H9 (cell line): Measurements from ENCODE around the gene GNA12. TPM values are rescaled to one million over a fixed set of nuclear protein-coding genes. Genes with fewer than 3 reads are reported as not detected.

Experiments used
- DNase-seq: peaks from one replicate; pipeline ENCODE4 v3.0.0-alpha.2; 2017
- H2AFZ ChIP-seq: one replicate; pipeline ENCODE4 v1.6.1; 2013; ENCODE audit warnings: mild to moderate bottlenecking, low read length, control low read depth, moderate library complexity
- H2AK5ac ChIP-seq: 2 replicates; pipeline ENCODE4 v1.6.1; 2013; ENCODE audit warnings: low read length, control low read depth, mixed read lengths; ENCODE audit not compliant: insufficient read length
- H2BK120ac ChIP-seq: one replicate; pipeline ENCODE4 v1.6.1; 2013; ENCODE audit warnings: low read depth, mild to moderate bottlenecking, low read length, control low read depth, inconsistent platforms; ENCODE audit not compliant: poor library complexity, severe bottlenecking
- H2BK12ac ChIP-seq: 2 replicates; pipeline ENCODE4 v1.6.1; 2013; ENCODE audit warnings: low read length, control low read depth, mixed read lengths, low read depth; ENCODE audit not compliant: insufficient read length
- H2BK15ac ChIP-seq: 2 replicates; pipeline ENCODE4 v1.6.1; 2013; ENCODE audit warnings: low read depth, low read length, control low read depth
- H2BK20ac ChIP-seq: one replicate; pipeline ENCODE4 v1.6.1; 2013; ENCODE audit warnings: low read depth, mild to moderate bottlenecking, low read length, control low read depth, inconsistent platforms; ENCODE audit not compliant: poor library complexity, severe bottlenecking
- H2BK5ac ChIP-seq: 2 replicates; pipeline ENCODE4 v1.6.1; 2013; ENCODE audit warnings: low read length, control low read depth, mixed read lengths; ENCODE audit not compliant: insufficient read length
- H3K14ac ChIP-seq: 2 replicates; pipeline ENCODE4 v1.6.1; 2013; ENCODE audit warnings: low read length, control low read depth; ENCODE audit not compliant: insufficient read depth
- H3K18ac ChIP-seq: 2 replicates; pipeline ENCODE4 v1.6.1; 2013; ENCODE audit warnings: low read depth, mild to moderate bottlenecking, mixed read lengths, low read length, control low read depth; ENCODE audit not compliant: insufficient read length
- H3K23ac ChIP-seq: 2 replicates; pipeline ENCODE4 v1.6.1; 2013; ENCODE audit warnings: low read length, control low read depth, mixed read lengths, low read depth; ENCODE audit not compliant: insufficient read length
- H3K23me2 ChIP-seq: 2 replicates; pipeline ENCODE4 v1.6.1; 2013; ENCODE audit warnings: low read depth, mild to moderate bottlenecking, mixed read lengths, low read length, control low read depth; ENCODE audit not compliant: insufficient read length, poor library complexity, severe bottlenecking
- H3K27ac ChIP-seq: 2 replicates; pipeline ENCODE4 v1.5.1; 2013; ENCODE audit warnings: low read length, control low read depth, mixed read lengths, low read depth; ENCODE audit not compliant: insufficient read length
- H3K27me3 ChIP-seq: 2 replicates; pipeline ENCODE4 v1.6.1; 2013; ENCODE audit warnings: low read length, control low read depth, inconsistent platforms; ENCODE audit not compliant: insufficient read depth
- H3K4ac ChIP-seq: 2 replicates; pipeline ENCODE4 v1.6.1; 2013; ENCODE audit warnings: low read depth, mild to moderate bottlenecking, control low read depth, inconsistent platforms, low read length, moderate library complexity
- H3K4me1 ChIP-seq: 2 replicates; pipeline ENCODE4 v1.6.1; 2013; ENCODE audit warnings: low read length, control low read depth, inconsistent platforms; ENCODE audit not compliant: insufficient read depth
- H3K4me2 ChIP-seq: 2 replicates; pipeline ENCODE4 v1.6.1; 2013; ENCODE audit warnings: low read length, control low read depth, mixed read lengths; ENCODE audit not compliant: insufficient read length, insufficient read depth
- H3K56ac ChIP-seq: 2 replicates; pipeline ENCODE4 v1.6.1; 2013; ENCODE audit warnings: low read depth, mild to moderate bottlenecking, mixed read lengths, low read length, control low read depth; ENCODE audit not compliant: insufficient read length
- H3K79me1 ChIP-seq: 2 replicates; pipeline ENCODE4 v1.6.1; 2013; ENCODE audit warnings: low read depth, mild to moderate bottlenecking, moderate library complexity, low read length, control low read depth, inconsistent platforms; ENCODE audit not compliant: insufficient read depth, poor library complexity, severe bottlenecking
- H3K79me2 ChIP-seq: 2 replicates; pipeline ENCODE4 v1.6.1; 2013; ENCODE audit warnings: low read length, control low read depth, inconsistent platforms; ENCODE audit not compliant: insufficient read depth
- H3K9ac ChIP-seq: 2 replicates; pipeline ENCODE4 v1.6.1; 2013; ENCODE audit warnings: low read length, control low read depth, mixed read lengths; ENCODE audit not compliant: insufficient read length; ENCODE audit errors: extremely low read depth
- H3K9me3 ChIP-seq: one replicate; pipeline ENCODE4 v1.6.1; 2013; ENCODE audit warnings: low read depth, low read length, inconsistent platforms; ENCODE audit not compliant: control insufficient read depth
- H3T11ph ChIP-seq: one replicate; pipeline ENCODE4 v1.6.1; 2013; ENCODE audit warnings: mild to moderate bottlenecking, low read length, control low read depth, inconsistent platforms
- H4K20me1 ChIP-seq: one replicate; pipeline ENCODE4 v1.6.1; 2013; ENCODE audit not compliant: control insufficient read depth, insufficient read length, insufficient read depth
- H4K5ac ChIP-seq: 2 replicates; pipeline ENCODE4 v1.6.1; 2013; ENCODE audit warnings: low read depth, mild to moderate bottlenecking, mixed read lengths, low read length, control low read depth; ENCODE audit not compliant: insufficient read length
- H4K8ac ChIP-seq: replicated peaks from 2 replicates; pipeline ENCODE4 v1.6.1; 2013; ENCODE audit warnings: low read length, control low read depth, mixed read lengths, low read depth; ENCODE audit not compliant: insufficient read length
- H4K91ac ChIP-seq: 2 replicates; pipeline ENCODE4 v1.6.1; 2013; ENCODE audit warnings: low read depth, mild to moderate bottlenecking, moderate library complexity, mixed read lengths, low read length, control low read depth; ENCODE audit not compliant: insufficient read length
- H3K27ac Mint-ChIP-seq, 3 experiments: 2 replicates in 2 of 3; 3 replicates in 1 of 3; pipeline ENCODE4 v1.8.0; 2020 to 2021; ENCODE audit warnings: mixed read lengths in 3 of 3, mild to moderate bottlenecking in 1 of 3, moderate library complexity in 1 of 3
- H3K27me3 Mint-ChIP-seq: 2 replicates; pipeline ENCODE4 v1.8.0; 2021; ENCODE audit warnings: low read depth, mild to moderate bottlenecking, moderate library complexity, mixed read lengths
- H3K36me3 Mint-ChIP-seq, 3 experiments: 2 replicates in 2 of 3; 3 replicates in 1 of 3; pipeline ENCODE4 v1.8.0; 2020 to 2021; ENCODE audit warnings: low read depth in 3 of 3, mixed read lengths in 3 of 3; ENCODE audit not compliant: insufficient read depth in 1 of 3
- H3K4me1 Mint-ChIP-seq, 2 experiments: 2 replicates each; pipeline ENCODE4 v1.8.0; 2020; ENCODE audit warnings: mixed read lengths in 2 of 2
- H3K4me3 Mint-ChIP-seq, 2 experiments: 2 replicates in 1 of 2; 3 replicates in 1 of 2; pipeline ENCODE4 v1.8.0; 2020 to 2021; ENCODE audit warnings: mild to moderate bottlenecking in 2 of 2, mixed read lengths in 2 of 2, moderate library complexity in 1 of 2
- H3K9me3 Mint-ChIP-seq, 2 experiments: 2 replicates in 1 of 2; 3 replicates in 1 of 2; pipeline ENCODE4 v1.8.0; 2020; ENCODE audit warnings: mild to moderate bottlenecking in 2 of 2, mixed read lengths in 2 of 2, moderate library complexity in 1 of 2
- CTCF ChIP-seq: fragments of 200-600 bp; sonication (generic); conservative IDR thresholded peaks from 3 replicates; pipeline ENCODE4 v1.8.0; 2021; ENCODE audit warnings: antibody characterized with exemption, mild to moderate bottlenecking
- WGBS: extraction: QIAGEN DNeasy Blood & Tissue Kit; methylation state at CpG from one replicate; pipeline ENCODE4 v1.1.7; 2013; ENCODE audit warnings: missing lambda C conversion rate, low lambda C conversion rate, mixed read lengths; ENCODE audit not compliant: insufficient read length; ENCODE audit errors: extremely low coverage; 5-methylcytosine and 5-hydroxymethylcytosine counted together
- total RNA-seq: library from RNA; stranded (reverse); gene quantifications from 2 replicates; pipeline ENCODE4 v1.2.1, GENCODE V29; 2021

Gene GNA12
- total RNA-seq, 1 experiment from 2014 or later: 60.2 TPM

- Histone ChIP-seq H4K8ac (no peak overlapping the region), H4K91ac (no peak overlapping the region), H3K23ac (no peak overlapping the region), H3K23me2 (no peaks in the 10 kb centered on the region), H3K4me2 (no peak overlapping the region), H2BK120ac (no peak overlapping the region), H4K5ac (no peak overlapping the region), H2AK5ac (no peak overlapping the region), H2BK15ac (no peak overlapping the region), H3K27ac (no peak overlapping the region), H3K4me1 (no peaks in the 10 kb centered on the region; the same call in 1 of the 2 replicates), H3K27me3 (no peaks in the 10 kb centered on the region), H3K9ac (no peak overlapping the region), H3K79me2 (no peaks in the 10 kb centered on the region), H2BK20ac (no peak overlapping the region), H3K79me1 (no peaks in the 10 kb centered on the region), H3T11ph (no peak overlapping the region), H3K9me3 (no peaks in the 10 kb centered on the region), H2BK5ac (no peak overlapping the region), H3K14ac (no peak overlapping the region), H2BK12ac (no peak overlapping the region), H3K18ac (no peak overlapping the region), H4K20me1 (no peaks in the 10 kb centered on the region), H3K4ac (no peak overlapping the region), H3K56ac (no peak overlapping the region), H2AFZ (no peak overlapping the region)
- H3K4me3 Mint-ChIP-seq: no peak overlapping the region
- peak overlapping the region in 1 of 3 experiments; percentile 59; a peak in 3 of 7 replicates for H3K27ac Mint-ChIP-seq
- no peaks in the 10 kb centered on the region; a peak in 1 of 7 replicates for H3K36me3 Mint-ChIP-seq
- no peaks in the 10 kb centered on the region for H3K9me3 Mint-ChIP-seq
- peaks cover 11 to 15% of the 10 kb centered on the region in 2 experiments for H3K4me1 Mint-ChIP-seq
- no CpG with 5 or more reads among the region's 14 CpGs for WGBS
- H3K27me3 Mint-ChIP-seq: no peaks in the 10 kb centered on the region; the same call in 1 of the 2 replicates
- no peak for DNase-seq
- no peak for TF ChIP-seq CTCF
These were observed 16.6 kb upstream of the GNA12 start for GRCh38 chr7:2860627-2861133.
